Breast epithelium (tissue), 3 donors: ENCODE data around the gene WNK2.

Experiments used
- CTCF ChIP-seq, 3 donors: fragments of 450-650 bp; IDR thresholded peaks; one replicate each; pipeline ENCODE4 v1.5.1; 2016 to 2017; ENCODE audit warnings: antibody characterized with exemption in 3 of 3, mild to moderate bottlenecking in 3 of 3, moderate library complexity in 3 of 3
- POLR2A ChIP-seq: fragments of 450-650 bp; IDR thresholded peaks from one replicate; pipeline ENCODE4 v1.6.1; 2016; ENCODE audit warnings: antibody characterized with exemption, mild to moderate bottlenecking, moderate library complexity
- POLR2AphosphoS5 ChIP-seq, 3 donors: sonication (generic); formaldehyde crosslinking; IDR thresholded peaks; one replicate each; pipeline ENCODE4 v1.6.1; 2017; ENCODE audit warnings: antibody characterized with exemption in 3 of 3

GRCh38 chr9:93197670-93198069, 13.7 kb downstream of the WNK2 start:
- TF ChIP-seq CTCF (IDR thresholded peaks at IDR 0.05) (no peak), POLR2A (no peak), POLR2AphosphoS5 (IDR thresholded peaks at IDR 0.05) (no peak)
